Neural cell (in vitro differentiated cells): ENCODE results near the gene RASD2. TPM values are rescaled to one million over a fixed set of nuclear protein-coding genes. Genes with fewer than 3 reads are reported as not detected.

Source experiments
- H2AFZ ChIP-seq: fragments of 200-600, 300-800 bp; sonication (generic), shearing (Covaris generic); 2 replicates; pipeline ENCODE4 v1.6.0; 2014; ENCODE audit warnings: low read depth, mild to moderate bottlenecking, antibody characterized with exemption, low read length, moderate library complexity
- H3F3A ChIP-seq: fragments of 200-600 bp; shearing (Covaris generic); 2 replicates; pipeline ENCODE4 v1.6.1; 2016; ENCODE audit warnings: mild to moderate bottlenecking, moderate library complexity, mixed read lengths, antibody characterized with exemption, low read length; ENCODE audit not compliant: insufficient read depth, poor library complexity, severe bottlenecking
- H3K27ac ChIP-seq: fragments of 200-600, 300-800 bp; sonication (generic), shearing (Covaris generic); 2 replicates; pipeline ENCODE4 v1.5.1; 2014; ENCODE audit warnings: mild to moderate bottlenecking, low read length, moderate library complexity
- H3K27me3 ChIP-seq: fragments of 300-800, 200-600 bp; sonication (generic), shearing (Covaris generic); 2 replicates; pipeline ENCODE4 v1.6.0; 2014; ENCODE audit warnings: mild to moderate bottlenecking, low read depth, low read length, moderate library complexity; ENCODE audit not compliant: insufficient read depth
- H3K36me3 ChIP-seq: fragments of 300-800, 200-600 bp; sonication (generic), shearing (Covaris generic); 2 replicates; pipeline ENCODE4 v1.5.1; 2014; ENCODE audit warnings: mild to moderate bottlenecking, antibody characterized with exemption, low read length, moderate library complexity; ENCODE audit not compliant: insufficient read depth
- H3K4me2 ChIP-seq: fragments of 300-800, 200-600 bp; sonication (generic), shearing (Covaris generic); 2 replicates; pipeline ENCODE4 v1.6.0; 2014; ENCODE audit warnings: mild to moderate bottlenecking, low read length
- H3K4me3 ChIP-seq: fragments of 300-800, 200-600 bp; sonication (generic), shearing (Covaris generic); 2 replicates; pipeline ENCODE4 v1.5.1; 2014; ENCODE audit warnings: mild to moderate bottlenecking, low read length, moderate library complexity
- H3K79me2 ChIP-seq: fragments of 200-600 bp; shearing (Covaris generic); replicated peaks from 2 replicates; pipeline ENCODE4 v1.6.0; 2014; ENCODE audit warnings: mild to moderate bottlenecking, low read length, moderate library complexity; ENCODE audit not compliant: insufficient read depth
- H3K9ac ChIP-seq: fragments of 300-800, 200-600 bp; sonication (generic), shearing (Covaris generic); 2 replicates; pipeline ENCODE4 v1.6.1; 2016; ENCODE audit warnings: mild to moderate bottlenecking, low read length, mixed read lengths
- H3K9me2 ChIP-seq: fragments of 200-600 bp; shearing (Covaris generic); 2 replicates; pipeline ENCODE4 v1.6.1; 2016; ENCODE audit warnings: mild to moderate bottlenecking, low read length, mixed read lengths; ENCODE audit not compliant: insufficient read depth
- H3K9me3 ChIP-seq: fragments of 200-600, 300-800 bp; sonication (generic), shearing (Covaris generic); 2 replicates; pipeline ENCODE4 v1.6.1; 2016; ENCODE audit warnings: mild to moderate bottlenecking, mixed run types, low read length, moderate library complexity, mixed read lengths
- H4K20me1 ChIP-seq: fragments of 200-600 bp; shearing (Covaris generic); 2 replicates; pipeline ENCODE4 v1.6.1; 2016; ENCODE audit warnings: mild to moderate bottlenecking, mixed run types; ENCODE audit not compliant: insufficient read depth
- CTCF ChIP-seq: fragments of 450-650 bp; IDR thresholded peaks from 2 replicates; pipeline ENCODE4 v1.5.1; 2014; ENCODE audit warnings: antibody characterized with exemption, mild to moderate bottlenecking, moderate library complexity; ENCODE audit not compliant: poor library complexity, severe bottlenecking
- MXI1 ChIP-seq: fragments of 450-650 bp; conservative IDR thresholded peaks from 2 replicates; pipeline ENCODE4 v1.6.1; 2014; ENCODE audit warnings: antibody characterized with exemption, mild to moderate bottlenecking; ENCODE audit not compliant: poor library complexity, severe bottlenecking
- RAD21 ChIP-seq: fragments of 450-650 bp; conservative IDR thresholded peaks from 2 replicates; pipeline ENCODE4 v1.6.1; 2014; ENCODE audit warnings: antibody characterized with exemption, mild to moderate bottlenecking, moderate library complexity
- polyA plus RNA-seq: library from polyadenylated mRNA; depleted of rRNA; stranded (reverse); fragments of >200 nt; gene quantifications from 2 replicates; pipeline ENCODE4 v1.2.3, GENCODE V29; 2014
- TF ChIP-seq, protein P1 (sequence below): IDR thresholded peaks from 2 replicates; pipeline ENCODE4 v1.6.1; 2012; ENCODE audit warnings: borderline replicate concordance

The RASD2 gene
- polyA plus RNA-seq, 1 donor from 2014 or later, result 0.14 TPM

- H3F3A ChIP-seq, result no peaks in the 10 kb centered on the region
- H3K79me2 ChIP-seq, result no peaks in the 10 kb centered on the region
- no peak overlapping the region for H3K4me2 ChIP-seq
- no peak overlapping the region for H3K4me3 ChIP-seq
- no peaks in the 10 kb centered on the region for H4K20me1 ChIP-seq
- TF ChIP-seq, protein P1, sequence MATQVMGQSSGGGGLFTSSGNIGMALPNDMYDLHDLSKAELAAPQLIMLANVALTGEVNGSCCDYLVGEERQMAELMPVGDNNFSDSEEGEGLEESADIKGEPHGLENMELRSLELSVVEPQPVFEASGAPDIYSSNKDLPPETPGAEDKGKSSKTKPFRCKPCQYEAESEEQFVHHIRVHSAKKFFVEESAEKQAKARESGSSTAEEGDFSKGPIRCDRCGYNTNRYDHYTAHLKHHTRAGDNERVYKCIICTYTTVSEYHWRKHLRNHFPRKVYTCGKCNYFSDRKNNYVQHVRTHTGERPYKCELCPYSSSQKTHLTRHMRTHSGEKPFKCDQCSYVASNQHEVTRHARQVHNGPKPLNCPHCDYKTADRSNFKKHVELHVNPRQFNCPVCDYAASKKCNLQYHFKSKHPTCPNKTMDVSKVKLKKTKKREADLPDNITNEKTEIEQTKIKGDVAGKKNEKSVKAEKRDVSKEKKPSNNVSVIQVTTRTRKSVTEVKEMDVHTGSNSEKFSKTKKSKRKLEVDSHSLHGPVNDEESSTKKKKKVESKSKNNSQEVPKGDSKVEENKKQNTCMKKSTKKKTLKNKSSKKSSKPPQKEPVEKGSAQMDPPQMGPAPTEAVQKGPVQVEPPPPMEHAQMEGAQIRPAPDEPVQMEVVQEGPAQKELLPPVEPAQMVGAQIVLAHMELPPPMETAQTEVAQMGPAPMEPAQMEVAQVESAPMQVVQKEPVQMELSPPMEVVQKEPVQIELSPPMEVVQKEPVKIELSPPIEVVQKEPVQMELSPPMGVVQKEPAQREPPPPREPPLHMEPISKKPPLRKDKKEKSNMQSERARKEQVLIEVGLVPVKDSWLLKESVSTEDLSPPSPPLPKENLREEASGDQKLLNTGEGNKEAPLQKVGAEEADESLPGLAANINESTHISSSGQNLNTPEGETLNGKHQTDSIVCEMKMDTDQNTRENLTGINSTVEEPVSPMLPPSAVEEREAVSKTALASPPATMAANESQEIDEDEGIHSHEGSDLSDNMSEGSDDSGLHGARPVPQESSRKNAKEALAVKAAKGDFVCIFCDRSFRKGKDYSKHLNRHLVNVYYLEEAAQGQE, result no peak
- TF ChIP-seq CTCF (no peak), MXI1 (no peak), RAD21 (no peak)
- H3K9ac ChIP-seq, result no peak overlapping the region
- H3K9me3 ChIP-seq, result no peaks in the 10 kb centered on the region
- H2AFZ ChIP-seq, result no peak overlapping the region
- H3K27ac ChIP-seq, result no peak overlapping the region
- no peaks in the 10 kb centered on the region for H3K27me3 ChIP-seq
- H3K9me2 ChIP-seq, result no peaks in the 10 kb centered on the region
- H3K36me3 ChIP-seq, result no peaks in the 10 kb centered on the region
Measured at GRCh38 chr22:35519306-35520000, 21.2 kb upstream of the RASD2 start.

- H4K20me1 ChIP-seq, result no peaks in the 10 kb centered on the region
- no peaks in the 10 kb centered on the region for H3K79me2 ChIP-seq
- no peaks in the 10 kb centered on the region for H3K9me2 ChIP-seq
- H3K36me3 ChIP-seq, result no peaks in the 10 kb centered on the region
- H2AFZ ChIP-seq, result no peak overlapping the region
- peak overlapping the region; percentile 7 for H3K27ac ChIP-seq
- no peak overlapping the region for H3K4me3 ChIP-seq
- no peak for TF ChIP-seq MXI1
- H3K27me3 ChIP-seq, result no peaks in the 10 kb centered on the region
- H3F3A ChIP-seq, result no peaks in the 10 kb centered on the region
- no peak overlapping the region for H3K4me2 ChIP-seq
- H3K9me3 ChIP-seq, result no peaks in the 10 kb centered on the region
- H3K9ac ChIP-seq, result no peak overlapping the region
Measured at GRCh38 chr22:35521358-35522224, 19.0 kb upstream of the RASD2 start.
